ENCODE measurements around the gene NUDT21.
"Not testable (repeated sequence)": the region's sequence is repeated elsewhere in the genome, so short reads cannot be mapped to it uniquely, and the experiment has no call there.

The NUDT21 gene

DNA sequence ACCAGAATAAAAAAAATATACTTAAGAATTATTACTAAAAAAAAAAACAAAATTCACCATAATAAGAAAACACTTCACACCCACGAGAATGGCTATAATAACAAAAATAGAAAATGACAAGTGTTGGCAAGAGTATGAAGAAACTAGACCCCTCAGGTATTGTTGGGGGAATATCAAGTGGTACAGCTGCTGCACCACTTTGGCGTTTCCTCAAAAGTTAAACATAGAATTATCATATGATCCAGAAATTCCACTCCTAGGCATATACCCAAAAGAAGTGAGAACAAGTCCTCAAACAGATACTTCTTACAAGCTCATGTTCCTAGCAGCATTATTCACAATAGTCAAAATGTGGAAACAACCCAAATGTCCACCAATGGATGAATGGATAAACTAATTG is 52.1 kb downstream of the NUDT21 start:
- no peaks in the 10 kb centered on the region for H3K27me3 ChIP-seq (ENCODE audit: insufficient read depth, poor library complexity, severe bottlenecking)
- DNase-seq (ENCODE audit: low read depth in 1 of 2, low spot score in 1 of 2), result no peak

DNA sequence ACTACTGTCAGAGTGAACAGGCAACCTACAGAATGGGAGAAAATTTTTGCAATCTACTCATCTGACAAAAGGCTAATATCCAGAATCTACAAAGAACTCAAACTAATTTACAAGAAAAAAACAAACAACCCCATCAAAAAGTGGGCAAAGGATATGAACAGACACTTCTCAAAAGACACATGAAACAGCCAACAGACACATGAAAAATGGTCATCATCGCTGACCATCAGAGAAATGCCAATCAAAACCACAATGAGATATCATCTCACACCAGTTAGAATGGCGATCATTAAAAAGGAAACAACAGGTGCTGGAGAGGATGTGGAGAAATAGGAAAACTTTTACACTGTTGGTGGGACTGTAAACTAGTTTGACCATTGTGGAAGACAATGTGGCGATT is 54.4 kb downstream of the NUDT21 start:
- not testable (repeated sequence) for H3K27ac ChIP-seq (replicated peaks); H3K27me3 ChIP-seq (ENCODE audit: insufficient read depth, poor library complexity, severe bottlenecking); DNase-seq (ENCODE audit: low read depth in 1 of 2, low spot score in 1 of 2); H3K4me3 ChIP-seq (replicated peaks; ENCODE audit: insufficient read depth, low read length)

More for the DNA sequence above, 52.1 kb downstream of the NUDT21 start:
- Histone ChIP-seq H3K4me3 (replicated peaks; ENCODE audit: insufficient read depth, low read length) (no peak overlapping the region), H3K27ac (replicated peaks) (no peak overlapping the region)
- TF ChIP-seq POLR2AphosphoS5 (IDR thresholded peaks at IDR 0.05; ENCODE audit: low read depth) (no peak), GABPA (IDR thresholded peaks at IDR 0.05; ENCODE audit: low read depth) (no peak)
- TF ChIP-seq, protein P1, sequence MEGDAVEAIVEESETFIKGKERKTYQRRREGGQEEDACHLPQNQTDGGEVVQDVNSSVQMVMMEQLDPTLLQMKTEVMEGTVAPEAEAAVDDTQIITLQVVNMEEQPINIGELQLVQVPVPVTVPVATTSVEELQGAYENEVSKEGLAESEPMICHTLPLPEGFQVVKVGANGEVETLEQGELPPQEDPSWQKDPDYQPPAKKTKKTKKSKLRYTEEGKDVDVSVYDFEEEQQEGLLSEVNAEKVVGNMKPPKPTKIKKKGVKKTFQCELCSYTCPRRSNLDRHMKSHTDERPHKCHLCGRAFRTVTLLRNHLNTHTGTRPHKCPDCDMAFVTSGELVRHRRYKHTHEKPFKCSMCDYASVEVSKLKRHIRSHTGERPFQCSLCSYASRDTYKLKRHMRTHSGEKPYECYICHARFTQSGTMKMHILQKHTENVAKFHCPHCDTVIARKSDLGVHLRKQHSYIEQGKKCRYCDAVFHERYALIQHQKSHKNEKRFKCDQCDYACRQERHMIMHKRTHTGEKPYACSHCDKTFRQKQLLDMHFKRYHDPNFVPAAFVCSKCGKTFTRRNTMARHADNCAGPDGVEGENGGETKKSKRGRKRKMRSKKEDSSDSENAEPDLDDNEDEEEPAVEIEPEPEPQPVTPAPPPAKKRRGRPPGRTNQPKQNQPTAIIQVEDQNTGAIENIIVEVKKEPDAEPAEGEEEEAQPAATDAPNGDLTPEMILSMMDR (IDR thresholded peaks at IDR 0.05; ENCODE audit: insufficient read depth, low read length), result no peak
- TF ChIP-seq, protein P2, sequence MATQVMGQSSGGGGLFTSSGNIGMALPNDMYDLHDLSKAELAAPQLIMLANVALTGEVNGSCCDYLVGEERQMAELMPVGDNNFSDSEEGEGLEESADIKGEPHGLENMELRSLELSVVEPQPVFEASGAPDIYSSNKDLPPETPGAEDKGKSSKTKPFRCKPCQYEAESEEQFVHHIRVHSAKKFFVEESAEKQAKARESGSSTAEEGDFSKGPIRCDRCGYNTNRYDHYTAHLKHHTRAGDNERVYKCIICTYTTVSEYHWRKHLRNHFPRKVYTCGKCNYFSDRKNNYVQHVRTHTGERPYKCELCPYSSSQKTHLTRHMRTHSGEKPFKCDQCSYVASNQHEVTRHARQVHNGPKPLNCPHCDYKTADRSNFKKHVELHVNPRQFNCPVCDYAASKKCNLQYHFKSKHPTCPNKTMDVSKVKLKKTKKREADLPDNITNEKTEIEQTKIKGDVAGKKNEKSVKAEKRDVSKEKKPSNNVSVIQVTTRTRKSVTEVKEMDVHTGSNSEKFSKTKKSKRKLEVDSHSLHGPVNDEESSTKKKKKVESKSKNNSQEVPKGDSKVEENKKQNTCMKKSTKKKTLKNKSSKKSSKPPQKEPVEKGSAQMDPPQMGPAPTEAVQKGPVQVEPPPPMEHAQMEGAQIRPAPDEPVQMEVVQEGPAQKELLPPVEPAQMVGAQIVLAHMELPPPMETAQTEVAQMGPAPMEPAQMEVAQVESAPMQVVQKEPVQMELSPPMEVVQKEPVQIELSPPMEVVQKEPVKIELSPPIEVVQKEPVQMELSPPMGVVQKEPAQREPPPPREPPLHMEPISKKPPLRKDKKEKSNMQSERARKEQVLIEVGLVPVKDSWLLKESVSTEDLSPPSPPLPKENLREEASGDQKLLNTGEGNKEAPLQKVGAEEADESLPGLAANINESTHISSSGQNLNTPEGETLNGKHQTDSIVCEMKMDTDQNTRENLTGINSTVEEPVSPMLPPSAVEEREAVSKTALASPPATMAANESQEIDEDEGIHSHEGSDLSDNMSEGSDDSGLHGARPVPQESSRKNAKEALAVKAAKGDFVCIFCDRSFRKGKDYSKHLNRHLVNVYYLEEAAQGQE (IDR thresholded peaks at IDR 0.05; ENCODE audit: insufficient replicate concordance, low read depth), result no peak

DNA sequence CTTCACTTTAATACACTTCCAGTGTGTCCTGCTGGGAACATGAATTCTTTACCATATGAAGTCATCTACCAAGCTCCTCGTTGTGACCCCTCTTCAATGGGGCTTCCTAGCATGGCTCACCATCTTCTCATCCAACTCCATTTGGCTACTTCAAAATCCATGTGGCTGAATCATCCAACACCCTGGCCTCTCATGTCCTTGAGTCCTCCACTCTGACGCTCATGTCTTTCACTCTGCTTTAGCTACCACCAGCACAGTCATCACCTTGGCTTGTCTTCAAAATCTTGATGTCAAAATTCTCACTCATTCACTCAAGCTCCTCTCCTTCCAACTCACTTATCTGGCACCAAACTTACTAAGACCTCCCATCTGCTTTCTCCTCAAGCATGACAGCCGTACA is 61.6 kb downstream of the NUDT21 start:
- no peak overlapping the region for H3K27ac ChIP-seq (replicated peaks)
- no peak for DNase-seq (ENCODE audit: low read depth in 1 of 2, low spot score in 1 of 2)
- H3K4me3 ChIP-seq (replicated peaks; ENCODE audit: insufficient read depth, low read length), result no peak overlapping the region
- H3K27me3 ChIP-seq (ENCODE audit: insufficient read depth, poor library complexity, severe bottlenecking), result no peaks in the 10 kb centered on the region
- TF ChIP-seq SPI1 (IDR thresholded peaks at IDR 0.05; ENCODE audit: borderline replicate concordance, low read depth) (no peak), POLR2AphosphoS5 (IDR thresholded peaks at IDR 0.05; ENCODE audit: low read depth) (no peak), GABPA (IDR thresholded peaks at IDR 0.05; ENCODE audit: low read depth) (no peak)
- TF ChIP-seq, protein P1 (IDR thresholded peaks at IDR 0.05; ENCODE audit: insufficient read depth, low read length), result no peak
- TF ChIP-seq, protein P2 (IDR thresholded peaks at IDR 0.05; ENCODE audit: insufficient replicate concordance, low read depth), result no peak

DNA sequence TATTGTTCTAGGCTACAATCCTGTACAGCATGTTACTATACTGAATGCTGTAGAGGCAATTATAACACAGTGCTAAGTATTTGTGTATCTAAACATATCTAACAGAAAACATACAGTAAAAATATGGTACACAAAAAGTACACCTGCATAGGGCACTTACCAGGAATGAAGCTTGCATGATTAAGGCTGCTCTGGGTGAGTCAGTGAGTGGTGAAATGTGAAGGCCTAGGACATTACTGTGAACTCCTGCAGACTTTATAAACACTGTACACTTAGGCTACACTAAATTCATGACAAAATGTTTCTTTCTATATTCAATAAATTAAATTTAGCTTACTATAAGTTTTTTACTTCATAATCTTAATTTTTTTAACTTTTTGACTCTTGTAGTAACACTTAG is 62.9 kb downstream of the NUDT21 start:
- H3K27ac ChIP-seq (replicated peaks), result no peak overlapping the region
- DNase-seq (ENCODE audit: low read depth in 1 of 2, low spot score in 1 of 2), result no peak
- H3K27me3 ChIP-seq (ENCODE audit: insufficient read depth, poor library complexity, severe bottlenecking), result no peaks in the 10 kb centered on the region
- H3K4me3 ChIP-seq (replicated peaks; ENCODE audit: insufficient read depth, low read length), result no peak overlapping the region
- TF ChIP-seq POLR2AphosphoS5 (IDR thresholded peaks at IDR 0.05; ENCODE audit: low read depth) (no peak), SPI1 (IDR thresholded peaks at IDR 0.05; ENCODE audit: borderline replicate concordance, low read depth) (no peak), GABPA (IDR thresholded peaks at IDR 0.05; ENCODE audit: low read depth) (no peak)
- TF ChIP-seq, protein P1 (IDR thresholded peaks at IDR 0.05; ENCODE audit: insufficient read depth, low read length), result no peak
- TF ChIP-seq, protein P2 (IDR thresholded peaks at IDR 0.05; ENCODE audit: insufficient replicate concordance, low read depth), result no peak

All from HL-60 (cell line).